Measurements from ENCODE around the gene LTBP4.

LTBP4 gene

GRCh38 chr19:40581531-40581930 is 19.6 kb upstream of the LTBP4 start:
- TF ChIP-seq, protein P1, sequence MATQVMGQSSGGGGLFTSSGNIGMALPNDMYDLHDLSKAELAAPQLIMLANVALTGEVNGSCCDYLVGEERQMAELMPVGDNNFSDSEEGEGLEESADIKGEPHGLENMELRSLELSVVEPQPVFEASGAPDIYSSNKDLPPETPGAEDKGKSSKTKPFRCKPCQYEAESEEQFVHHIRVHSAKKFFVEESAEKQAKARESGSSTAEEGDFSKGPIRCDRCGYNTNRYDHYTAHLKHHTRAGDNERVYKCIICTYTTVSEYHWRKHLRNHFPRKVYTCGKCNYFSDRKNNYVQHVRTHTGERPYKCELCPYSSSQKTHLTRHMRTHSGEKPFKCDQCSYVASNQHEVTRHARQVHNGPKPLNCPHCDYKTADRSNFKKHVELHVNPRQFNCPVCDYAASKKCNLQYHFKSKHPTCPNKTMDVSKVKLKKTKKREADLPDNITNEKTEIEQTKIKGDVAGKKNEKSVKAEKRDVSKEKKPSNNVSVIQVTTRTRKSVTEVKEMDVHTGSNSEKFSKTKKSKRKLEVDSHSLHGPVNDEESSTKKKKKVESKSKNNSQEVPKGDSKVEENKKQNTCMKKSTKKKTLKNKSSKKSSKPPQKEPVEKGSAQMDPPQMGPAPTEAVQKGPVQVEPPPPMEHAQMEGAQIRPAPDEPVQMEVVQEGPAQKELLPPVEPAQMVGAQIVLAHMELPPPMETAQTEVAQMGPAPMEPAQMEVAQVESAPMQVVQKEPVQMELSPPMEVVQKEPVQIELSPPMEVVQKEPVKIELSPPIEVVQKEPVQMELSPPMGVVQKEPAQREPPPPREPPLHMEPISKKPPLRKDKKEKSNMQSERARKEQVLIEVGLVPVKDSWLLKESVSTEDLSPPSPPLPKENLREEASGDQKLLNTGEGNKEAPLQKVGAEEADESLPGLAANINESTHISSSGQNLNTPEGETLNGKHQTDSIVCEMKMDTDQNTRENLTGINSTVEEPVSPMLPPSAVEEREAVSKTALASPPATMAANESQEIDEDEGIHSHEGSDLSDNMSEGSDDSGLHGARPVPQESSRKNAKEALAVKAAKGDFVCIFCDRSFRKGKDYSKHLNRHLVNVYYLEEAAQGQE (IDR thresholded peaks at IDR 0.05; ENCODE audit: insufficient read depth in 1 of 2, low read depth in 2 of 2, low read length in 2 of 2), result no peak
- TF ChIP-seq SIN3A (IDR thresholded peaks at IDR 0.05; ENCODE audit: borderline replicate concordance, insufficient read depth, low read length), result no peak

- no peak for TF ChIP-seq FOXP2 (optimal IDR thresholded peaks at IDR 0.05; ENCODE audit: borderline replicate concordance, extremely low read depth, extremely low read length, insufficient read depth)
- TF ChIP-seq, protein P1 (IDR thresholded peaks at IDR 0.05; ENCODE audit: insufficient read depth in 1 of 2, low read depth in 2 of 2, low read length in 2 of 2), result no peak
- TF ChIP-seq POLR2AphosphoS5 (IDR thresholded peaks at IDR 0.05; ENCODE audit: low read depth, low read length), result no peak
- no peak for TF ChIP-seq TAF1 (IDR thresholded peaks at IDR 0.05; ENCODE audit: borderline replicate concordance, insufficient read depth, low read length)
- TF ChIP-seq SIN3A (IDR thresholded peaks at IDR 0.05; ENCODE audit: borderline replicate concordance, insufficient read depth, low read length), result no peak
Observed at GRCh38 chr19:40582467-40582866, 18.7 kb upstream of the LTBP4 start.

DNA sequence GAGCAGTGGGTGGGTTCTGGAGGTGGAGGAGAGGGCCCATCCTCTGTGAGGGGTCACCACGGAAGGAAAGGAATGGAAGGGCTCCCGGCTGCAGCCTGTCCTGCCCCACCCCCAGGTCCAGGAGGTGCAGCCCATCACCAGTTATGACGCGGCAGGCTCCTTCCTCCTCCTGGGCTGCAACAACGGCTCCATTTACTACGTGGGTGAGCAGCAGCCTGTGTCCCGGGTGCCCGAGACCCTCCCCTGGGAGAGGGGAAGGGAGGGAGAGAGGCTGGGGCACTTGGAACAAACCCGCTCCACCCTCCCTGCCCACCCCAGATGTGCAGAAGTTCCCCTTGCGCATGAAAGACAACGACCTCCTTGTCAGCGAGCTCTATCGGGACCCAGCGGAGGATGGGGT is 17.9 kb upstream of the LTBP4 start:
- TF ChIP-seq, protein P1 (IDR thresholded peaks at IDR 0.05; ENCODE audit: insufficient read depth in 1 of 2, low read depth in 2 of 2, low read length in 2 of 2), result no peak

DNA sequence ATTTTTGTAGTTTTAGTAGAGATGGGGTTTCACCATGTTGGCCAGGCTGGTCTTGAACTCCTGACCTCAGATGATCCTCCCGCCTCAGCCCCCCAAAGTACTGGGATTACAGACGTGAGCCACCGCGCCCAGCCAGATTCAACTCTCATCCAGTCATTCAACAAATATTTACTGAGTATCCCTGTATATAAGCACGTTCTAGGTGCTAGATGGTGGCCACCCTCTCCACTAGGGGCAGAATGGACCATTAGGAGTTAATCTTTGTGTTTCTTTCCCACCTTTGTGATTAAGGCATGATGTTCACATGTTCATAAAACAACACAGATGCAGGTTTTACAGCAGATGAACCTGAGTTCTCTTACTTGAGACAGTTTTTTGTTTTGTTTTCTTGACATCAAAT is 17.2 kb upstream of the LTBP4 start:
- TF ChIP-seq, protein P1 (IDR thresholded peaks at IDR 0.05; ENCODE audit: insufficient read depth in 1 of 2, low read depth in 2 of 2, low read length in 2 of 2), result no peak
- no peak for TF ChIP-seq FOXP2 (optimal IDR thresholded peaks at IDR 0.05; ENCODE audit: borderline replicate concordance, extremely low read depth, extremely low read length, insufficient read depth)
- TF ChIP-seq SIN3A (IDR thresholded peaks at IDR 0.05; ENCODE audit: borderline replicate concordance, insufficient read depth, low read length), result no peak
- TF ChIP-seq TAF1 (IDR thresholded peaks at IDR 0.05; ENCODE audit: borderline replicate concordance, insufficient read depth, low read length), result no peak

DNA sequence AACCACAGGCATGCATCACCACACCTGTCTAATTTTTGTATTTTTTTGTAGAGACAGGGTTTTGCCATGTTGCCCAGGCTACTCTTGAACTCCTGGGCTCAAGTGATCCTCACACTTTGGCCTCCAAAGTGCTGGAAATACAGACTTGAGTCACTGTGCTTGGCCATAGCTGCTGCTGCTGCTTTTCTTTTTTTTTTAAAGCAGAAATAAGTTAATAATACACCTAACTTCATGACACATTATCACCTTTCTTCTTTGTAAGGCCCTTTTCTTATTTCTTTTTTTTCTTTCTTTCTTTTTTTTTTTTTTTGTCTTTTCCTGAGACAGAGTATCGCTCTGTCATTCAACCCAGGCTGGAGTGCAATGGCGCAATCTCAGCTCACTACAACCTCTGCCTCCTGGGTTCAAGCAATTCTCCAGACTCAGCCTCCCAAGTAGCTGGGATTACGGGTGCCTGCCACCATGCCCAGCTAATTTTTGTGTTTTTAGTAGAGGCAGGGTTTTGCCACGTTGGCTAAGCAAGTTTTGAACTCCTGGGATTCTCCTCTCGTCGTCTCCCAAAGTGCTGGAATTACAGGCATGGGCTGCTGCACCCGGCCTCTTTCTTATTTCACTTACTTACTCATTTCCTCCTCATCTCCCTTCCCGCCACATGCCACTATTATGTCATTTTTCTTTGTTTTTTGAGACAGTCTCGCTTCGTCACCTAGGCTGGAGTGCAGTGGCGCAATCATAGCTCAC is 15.8 kb upstream of the LTBP4 start:
- TF ChIP-seq FOXP2 (optimal IDR thresholded peaks at IDR 0.05; ENCODE audit: borderline replicate concordance, extremely low read depth, extremely low read length, insufficient read depth) (no peak), SIN3A (IDR thresholded peaks at IDR 0.05; ENCODE audit: borderline replicate concordance, insufficient read depth, low read length) (no peak; the same call in 1 of the 2 replicates), POLR2AphosphoS5 (IDR thresholded peaks at IDR 0.05; ENCODE audit: low read depth, low read length) (no peak), TAF1 (IDR thresholded peaks at IDR 0.05; ENCODE audit: borderline replicate concordance, insufficient read depth, low read length) (no peak)
- TF ChIP-seq, protein P1 (IDR thresholded peaks at IDR 0.05; ENCODE audit: insufficient read depth in 1 of 2, low read depth in 2 of 2, low read length in 2 of 2), result no peak
